ENCODE results near the gene WDR1.

The WDR1 gene

GRCh38 chr4:10114607-10115006, 2.0 kb downstream of the WDR1 start:
- Histone ChIP-seq H3K27ac (no peak overlapping the region), H3K9ac (ENCODE audit: insufficient read length) (no peak overlapping the region), H3K9me3 (ENCODE audit: low read depth, low read length) (no peaks in the 10 kb centered on the region), H3K36me3 (ENCODE audit: insufficient read depth, low read length) (peaks cover 19% of the 10 kb centered on the region; the same call in 1 of the 2 replicates), H3K4me3 (no peak overlapping the region)
- no peak for TF ChIP-seq FOXP2 (optimal IDR thresholded peaks at IDR 0.05; ENCODE audit: control extremely low read depth, extremely low read length, insufficient read depth)
- TF ChIP-seq EZH2 (IDR thresholded peaks at IDR 0.05): no peak
- TF ChIP-seq POLR2AphosphoS5 (IDR thresholded peaks at IDR 0.05; ENCODE audit: borderline replicate concordance, low read depth, low read length): no peak
- DNase-seq (ENCODE audit: low read depth, low spot score): no peak

GRCh38 chr4:10114147-10114546, 2.5 kb downstream of the WDR1 start:
- Histone ChIP-seq H3K4me3 (no peak overlapping the region), H3K36me3 (ENCODE audit: insufficient read depth, low read length) (peaks cover 19% of the 10 kb centered on the region; the same call in 1 of the 2 replicates)

GRCh38 chr4:10113362-10114047, 3.1 kb downstream of the WDR1 start:
- H3K36me3 ChIP-seq (ENCODE audit: insufficient read depth, low read length): peaks cover 19% of the 10 kb centered on the region; the same call in 1 of the 2 replicates
- H3K27ac ChIP-seq: no peak overlapping the region
- no peak for TF ChIP-seq POLR2AphosphoS5 (IDR thresholded peaks at IDR 0.05; ENCODE audit: borderline replicate concordance, low read depth, low read length)
- no peak for TF ChIP-seq FOXP2 (optimal IDR thresholded peaks at IDR 0.05; ENCODE audit: control extremely low read depth, extremely low read length, insufficient read depth)
- TF ChIP-seq EZH2 (IDR thresholded peaks at IDR 0.05): no peak

More at GRCh38 chr4:10114147-10114546, 2.5 kb downstream of the WDR1 start:
- Histone ChIP-seq H3K9ac (ENCODE audit: insufficient read length) (no peak overlapping the region), H3K9me3 (ENCODE audit: low read depth, low read length) (no peaks in the 10 kb centered on the region), H3K27ac (no peak overlapping the region)
- no peak for DNase-seq (ENCODE audit: low read depth, low spot score)
- TF ChIP-seq EZH2 (IDR thresholded peaks at IDR 0.05) (no peak), POLR2AphosphoS5 (IDR thresholded peaks at IDR 0.05; ENCODE audit: borderline replicate concordance, low read depth, low read length) (no peak), FOXP2 (optimal IDR thresholded peaks at IDR 0.05; ENCODE audit: control extremely low read depth, extremely low read length, insufficient read depth) (no peak)

GRCh38 chr4:10112658-10113284, 3.8 kb downstream of the WDR1 start:
- Histone ChIP-seq H3K27ac (no peak overlapping the region), H3K9ac (ENCODE audit: insufficient read length) (no peak overlapping the region), H3K36me3 (ENCODE audit: insufficient read depth, low read length) (peaks cover 19% of the 10 kb centered on the region; the same call in 1 of the 2 replicates), H3K4me3 (no peak overlapping the region), H3K9me3 (ENCODE audit: low read depth, low read length) (no peaks in the 10 kb centered on the region)
- no peak for DNase-seq (ENCODE audit: low read depth, low spot score)
- no peak for TF ChIP-seq FOXP2 (optimal IDR thresholded peaks at IDR 0.05; ENCODE audit: control extremely low read depth, extremely low read length, insufficient read depth)

More at GRCh38 chr4:10113362-10114047, 3.1 kb downstream of the WDR1 start:
- DNase-seq (ENCODE audit: low read depth, low spot score): no peak
- Histone ChIP-seq H3K9me3 (ENCODE audit: low read depth, low read length) (no peaks in the 10 kb centered on the region), H3K4me3 (no peak overlapping the region), H3K9ac (ENCODE audit: insufficient read length) (no peak overlapping the region)

- Histone ChIP-seq H3K9me3 (ENCODE audit: low read depth, low read length) (no peaks in the 10 kb centered on the region), H3K9ac (ENCODE audit: insufficient read length) (no peak overlapping the region), H3K4me3 (no peak overlapping the region), H3K36me3 (ENCODE audit: insufficient read depth, low read length) (peaks cover 19% of the 10 kb centered on the region; the same call in 1 of the 2 replicates), H3K27ac (no peak overlapping the region)
- TF ChIP-seq EZH2 (IDR thresholded peaks at IDR 0.05): no peak
- TF ChIP-seq POLR2AphosphoS5 (IDR thresholded peaks at IDR 0.05; ENCODE audit: borderline replicate concordance, low read depth, low read length): no peak
- TF ChIP-seq FOXP2 (optimal IDR thresholded peaks at IDR 0.05; ENCODE audit: control extremely low read depth, extremely low read length, insufficient read depth): no peak
- DNase-seq (ENCODE audit: low read depth, low spot score): no peak
Measured at GRCh38 chr4:10111067-10111801, 5.4 kb downstream of the WDR1 start.

GRCh38 chr4:10109995-10110670, 6.5 kb downstream of the WDR1 start:
- Histone ChIP-seq H3K4me3 (no peak overlapping the region), H3K9ac (ENCODE audit: insufficient read length) (no peak overlapping the region), H3K27ac (no peak overlapping the region), H3K36me3 (ENCODE audit: insufficient read depth, low read length) (peaks cover 17% of the 10 kb centered on the region; the same call in 1 of the 2 replicates), H3K9me3 (ENCODE audit: low read depth, low read length) (no peaks in the 10 kb centered on the region)
- no peak for TF ChIP-seq FOXP2 (optimal IDR thresholded peaks at IDR 0.05; ENCODE audit: control extremely low read depth, extremely low read length, insufficient read depth)
- DNase-seq (ENCODE audit: low read depth, low spot score): no peak

GRCh38 chr4:10108818-10109783, 7.5 kb downstream of the WDR1 start:
- no peak overlapping the region for H3K4me3 ChIP-seq
- no peak for TF ChIP-seq FOXP2 (optimal IDR thresholded peaks at IDR 0.05; ENCODE audit: control extremely low read depth, extremely low read length, insufficient read depth)
- no peak for TF ChIP-seq POLR2AphosphoS5 (IDR thresholded peaks at IDR 0.05; ENCODE audit: borderline replicate concordance, low read depth, low read length)
- TF ChIP-seq EZH2 (IDR thresholded peaks at IDR 0.05): no peak
- peaks cover 13% of the 10 kb centered on the region; the same call in 1 of the 2 replicates for H3K36me3 ChIP-seq (ENCODE audit: insufficient read depth, low read length)
- no peak overlapping the region for H3K27ac ChIP-seq
- no peak overlapping the region for H3K9ac ChIP-seq (ENCODE audit: insufficient read length)
- DNase-seq (ENCODE audit: low read depth, low spot score): no peak
- no peaks in the 10 kb centered on the region for H3K9me3 ChIP-seq (ENCODE audit: low read depth, low read length)
